Mammary epithelial cell (primary cell): ENCODE measurements around the gene CST7.

Source experiments
- EZH2 ChIP-seq: IDR thresholded peaks from 2 replicates; pipeline ENCODE4 v1.6.1; 2012; ENCODE audit warnings: low read length, inconsistent platforms, borderline replicate concordance
- TF ChIP-seq, protein P1 (sequence below), 2 donors: IDR thresholded peaks in 1 of 2; conservative IDR thresholded peaks in 1 of 2; 2 replicates each; pipeline ENCODE4 v1.5.1; 2011 to 2012; ENCODE audit warnings: inconsistent platforms in 2 of 2, low read length in 2 of 2, mild to moderate bottlenecking in 2 of 2, control low read depth in 1 of 2, low read depth in 1 of 2; ENCODE audit not compliant: insufficient read depth in 1 of 2; ENCODE audit errors: extremely low read depth in 1 of 2

- TF ChIP-seq, protein P1, sequence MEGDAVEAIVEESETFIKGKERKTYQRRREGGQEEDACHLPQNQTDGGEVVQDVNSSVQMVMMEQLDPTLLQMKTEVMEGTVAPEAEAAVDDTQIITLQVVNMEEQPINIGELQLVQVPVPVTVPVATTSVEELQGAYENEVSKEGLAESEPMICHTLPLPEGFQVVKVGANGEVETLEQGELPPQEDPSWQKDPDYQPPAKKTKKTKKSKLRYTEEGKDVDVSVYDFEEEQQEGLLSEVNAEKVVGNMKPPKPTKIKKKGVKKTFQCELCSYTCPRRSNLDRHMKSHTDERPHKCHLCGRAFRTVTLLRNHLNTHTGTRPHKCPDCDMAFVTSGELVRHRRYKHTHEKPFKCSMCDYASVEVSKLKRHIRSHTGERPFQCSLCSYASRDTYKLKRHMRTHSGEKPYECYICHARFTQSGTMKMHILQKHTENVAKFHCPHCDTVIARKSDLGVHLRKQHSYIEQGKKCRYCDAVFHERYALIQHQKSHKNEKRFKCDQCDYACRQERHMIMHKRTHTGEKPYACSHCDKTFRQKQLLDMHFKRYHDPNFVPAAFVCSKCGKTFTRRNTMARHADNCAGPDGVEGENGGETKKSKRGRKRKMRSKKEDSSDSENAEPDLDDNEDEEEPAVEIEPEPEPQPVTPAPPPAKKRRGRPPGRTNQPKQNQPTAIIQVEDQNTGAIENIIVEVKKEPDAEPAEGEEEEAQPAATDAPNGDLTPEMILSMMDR (conservative IDR thresholded peaks at IDR 0.05 in 1 of 2, IDR thresholded peaks at IDR 0.05 in 1 of 2; ENCODE audit: extremely low read depth in 1 of 2, insufficient read depth in 1 of 2, low read depth in 1 of 2, low read length in 2 of 2), result no peak
- TF ChIP-seq EZH2, result no peak
Observed at GRCh38 chr20:24970754-24971153, 21.7 kb downstream of the CST7 start.
